Panc1 (cell line): ENCODE measurements around the gene SIGLEC11. TPM values are rescaled to one million over a fixed set of nuclear protein-coding genes. Genes with fewer than 3 reads are reported as not detected.

Experiments
- ATAC-seq: fragments of 200-7000 bp; cut with Tn5 transposase; 2 replicates; pipeline ENCODE4 v1.9.1; 2020; ENCODE audit warnings: mild to moderate bottlenecking, moderate library complexity
- BruUV-seq: library from RNA; stranded (reverse); fragments of 400-500 nt; replicated peaks from 2 replicates; lab custom pipeline; 2021; lab: Mats Ljungman, UMichigan
- CTCF ChIA-PET: fragments of 300-600 bp; sonication (Branson Sonifier 250); formaldehyde crosslinking; loops from one replicate; lab custom pipeline; 2022; ENCODE audit warnings: antibody characterized with exemption; lab: Charles Lee
- POLR2A ChIA-PET: fragments of 300-600 bp; sonication (Branson Sonifier 250); formaldehyde crosslinking; loops from one replicate; lab custom pipeline; 2022; ENCODE audit warnings: antibody characterized with exemption; lab: Charles Lee
- DNase-seq: peaks from one replicate; pipeline ENCODE4 v3.0.0-alpha.2; 2010; ENCODE audit warnings: low read depth, low spot score
- H3K27ac ChIP-seq: 2 replicates; pipeline ENCODE4 v1.5.1; 2011; ENCODE audit warnings: mild to moderate bottlenecking, low read length, inconsistent platforms
- H3K27me3 ChIP-seq: fragments of 200-500 bp; sonication (Bioruptor generic); 2 replicates; pipeline ENCODE4 v1.6.0; 2014; ENCODE audit warnings: low read length, inconsistent platforms; ENCODE audit not compliant: control insufficient read depth, insufficient read depth
- H3K36me3 ChIP-seq: fragments of 200-500 bp; sonication (Bioruptor generic); 2 replicates; pipeline ENCODE4 v1.5.1; 2014; ENCODE audit warnings: inconsistent platforms, mild to moderate bottlenecking, low read length, moderate library complexity; ENCODE audit not compliant: control insufficient read depth, insufficient read depth
- H3K4me1 ChIP-seq: 2 replicates; pipeline ENCODE4 v1.5.1; 2011; ENCODE audit warnings: inconsistent platforms, mild to moderate bottlenecking, low read length, moderate library complexity; ENCODE audit not compliant: control insufficient read depth, insufficient read depth
- H3K4me3 ChIP-seq, 2 experiments: 2 replicates each; pipeline ENCODE4 v1.5.1; 2011 to 2012; ENCODE audit warnings: low read depth in 2 of 2, low read length in 2 of 2, mild to moderate bottlenecking in 2 of 2, inconsistent platforms in 1 of 2, moderate library complexity in 1 of 2
- H3K9me3 ChIP-seq: fragments of 200-500 bp; sonication (Bioruptor generic); 2 replicates; pipeline ENCODE4 v1.5.1; 2014; ENCODE audit warnings: low read depth, mild to moderate bottlenecking, inconsistent platforms, low read length, moderate library complexity; ENCODE audit not compliant: control insufficient read depth, insufficient read depth
- CTCF ChIP-seq: fragments of 450-650 bp; IDR thresholded peaks from 2 replicates; pipeline ENCODE4 v1.5.1; 2017; ENCODE audit warnings: mild to moderate bottlenecking
- POLR2AphosphoS5 ChIP-seq: IDR thresholded peaks from 2 replicates; pipeline ENCODE4 v1.6.1; 2012; ENCODE audit warnings: mild to moderate bottlenecking, low read depth, low read length, moderate library complexity
- REST ChIP-seq, 2 experiments: IDR thresholded peaks; 2 replicates each; pipeline ENCODE4 v1.6.1; 2011 to 2012; ENCODE audit warnings: low read depth in 2 of 2, control low read depth in 1 of 2, low read length in 1 of 2, mild to moderate bottlenecking in 1 of 2, moderate library complexity in 1 of 2; ENCODE audit not compliant: insufficient read depth in 1 of 2
- SIN3A ChIP-seq: IDR thresholded peaks from 2 replicates; pipeline ENCODE4 v1.6.1; 2012; ENCODE audit warnings: low read depth, mild to moderate bottlenecking, low read length, moderate library complexity, borderline replicate concordance; ENCODE audit not compliant: insufficient read depth
- TCF7L2 ChIP-seq: IDR thresholded peaks from 2 replicates; pipeline ENCODE4 v1.6.1; 2011; ENCODE audit warnings: mild to moderate bottlenecking, low read depth, low read length, inconsistent platforms
- in situ Hi-C: cut with HindIII; loops from 2 replicates; pipeline ENCODE4 v1.10.0; 2016; ENCODE audit warnings: low sequenced_read_pairs, low pct_unique_long_range_greater_than_20kb
- intact Hi-C: fragments of 100-400 bp; cut with micrococcal nuclease; formaldehyde crosslinking; loops from one replicate; pipeline ENCODE4 v1.10.0; 2022; ENCODE audit not compliant: unreplicated experiment
- total RNA-seq: library from RNA; stranded (reverse); gene quantifications from one replicate; pipeline ENCODE4 v1.2.1, GENCODE V29; 2021; ENCODE audit not compliant: unreplicated experiment

The SIGLEC11 gene
- total RNA-seq, 1 experiment from 2014 or later: not detected

- no TSS peak for BruUV-seq
- Histone ChIP-seq H3K4me1 (no peaks in the 10 kb centered on the region), H3K27me3 (no peaks in the 10 kb centered on the region), H3K9me3 (no peaks in the 10 kb centered on the region), H3K27ac (no peak overlapping the region), H3K4me3 (no peak overlapping the region), H3K36me3 (no peaks in the 10 kb centered on the region)
- TF ChIP-seq POLR2AphosphoS5 (no peak), TCF7L2 (no peak), REST (IDR thresholded peaks at IDR 0.05; ENCODE audit: insufficient read depth in 1 of 2, low read depth in 2 of 2, low read length in 1 of 2) (no peak), SIN3A (no peak), CTCF (no peak)
- intact Hi-C loops (no loop called here), in situ Hi-C loops (no loop called here)
- ChIA-PET CTCF (no interaction called here), POLR2A (interaction anchor here (0.6 kb wide), 1 partner anchor 49 kb away, joined by 4 read pairs; no protein-coding TSS in a partner anchor)
- no peak for ATAC-seq
- no peak for DNase-seq
Observed at GRCh38 chr19:49975051-49975450, 14.1 kb upstream of the SIGLEC11 start.

- Histone ChIP-seq H3K9me3 (no peaks in the 10 kb centered on the region), H3K27me3 (no peaks in the 10 kb centered on the region), H3K36me3 (no peaks in the 10 kb centered on the region), H3K4me3 (no peak overlapping the region), H3K27ac (no peak overlapping the region), H3K4me1 (no peaks in the 10 kb centered on the region)
- ATAC-seq: no peak
- in situ Hi-C loops (no loop called here), intact Hi-C loops (no loop called here)
- ChIA-PET CTCF (no interaction called here), POLR2A (no interaction called here)
- BruUV-seq: no TSS peak
- no peak for TF ChIP-seq SIN3A
- TF ChIP-seq TCF7L2: no peak
- no peak for TF ChIP-seq CTCF
- no peak for TF ChIP-seq REST (IDR thresholded peaks at IDR 0.05; ENCODE audit: insufficient read depth in 1 of 2, low read depth in 2 of 2, low read length in 1 of 2)
- no peak for DNase-seq
Observed at GRCh38 chr19:49973987-49974386, 13.0 kb upstream of the SIGLEC11 start.
